ENCODE results near the gene PCED1B.

The PCED1B gene

DNA sequence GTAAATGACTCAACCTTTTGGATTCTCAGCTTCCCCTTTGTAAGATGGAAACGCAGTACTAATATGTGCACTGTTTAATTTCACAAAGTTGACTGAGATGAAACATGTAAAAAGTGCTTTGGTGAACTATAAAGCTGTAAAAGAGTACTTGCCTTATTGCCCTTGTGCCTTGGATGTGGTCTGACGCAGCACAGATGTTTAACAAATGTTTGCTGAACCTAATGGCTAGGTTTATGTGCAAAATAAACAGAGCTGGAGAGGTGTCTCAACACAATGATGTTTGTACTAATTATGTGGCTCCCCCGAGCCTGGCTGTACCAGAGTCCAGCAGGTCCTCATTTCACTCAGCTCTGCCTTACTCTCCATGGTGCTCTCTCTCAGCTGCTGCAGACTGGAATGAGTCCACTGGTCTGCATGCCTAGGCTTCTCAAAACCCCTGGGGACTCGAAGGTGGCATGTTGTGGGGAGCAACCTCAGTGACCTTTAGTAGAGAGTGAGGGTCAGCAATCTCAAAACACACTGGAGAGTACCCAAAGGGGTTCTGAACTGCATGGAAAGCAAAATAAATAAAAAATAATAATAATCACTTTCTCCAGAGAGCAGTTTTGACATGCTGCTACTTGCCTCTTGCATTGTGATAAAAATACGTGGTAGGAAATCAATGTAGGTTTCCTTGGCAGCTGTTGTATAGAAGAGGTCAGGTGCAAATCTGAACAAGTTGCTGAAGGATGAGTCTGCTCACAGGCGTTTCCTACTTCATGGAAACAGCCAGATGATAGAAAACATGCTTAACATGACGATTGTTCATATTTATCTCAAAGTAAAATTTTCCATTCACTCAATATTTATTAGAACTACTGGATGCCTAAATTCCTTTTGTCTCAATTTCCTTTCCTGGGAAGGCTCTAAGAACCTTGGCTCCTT, 8.9 kb downstream of the PCED1B start:
- no peak overlapping the region for H3K4me3 ChIP-seq (ENCODE audit: low read depth, low read length)
- no peak for DNase-seq (ENCODE audit: low read depth)
- TF ChIP-seq, protein P1, sequence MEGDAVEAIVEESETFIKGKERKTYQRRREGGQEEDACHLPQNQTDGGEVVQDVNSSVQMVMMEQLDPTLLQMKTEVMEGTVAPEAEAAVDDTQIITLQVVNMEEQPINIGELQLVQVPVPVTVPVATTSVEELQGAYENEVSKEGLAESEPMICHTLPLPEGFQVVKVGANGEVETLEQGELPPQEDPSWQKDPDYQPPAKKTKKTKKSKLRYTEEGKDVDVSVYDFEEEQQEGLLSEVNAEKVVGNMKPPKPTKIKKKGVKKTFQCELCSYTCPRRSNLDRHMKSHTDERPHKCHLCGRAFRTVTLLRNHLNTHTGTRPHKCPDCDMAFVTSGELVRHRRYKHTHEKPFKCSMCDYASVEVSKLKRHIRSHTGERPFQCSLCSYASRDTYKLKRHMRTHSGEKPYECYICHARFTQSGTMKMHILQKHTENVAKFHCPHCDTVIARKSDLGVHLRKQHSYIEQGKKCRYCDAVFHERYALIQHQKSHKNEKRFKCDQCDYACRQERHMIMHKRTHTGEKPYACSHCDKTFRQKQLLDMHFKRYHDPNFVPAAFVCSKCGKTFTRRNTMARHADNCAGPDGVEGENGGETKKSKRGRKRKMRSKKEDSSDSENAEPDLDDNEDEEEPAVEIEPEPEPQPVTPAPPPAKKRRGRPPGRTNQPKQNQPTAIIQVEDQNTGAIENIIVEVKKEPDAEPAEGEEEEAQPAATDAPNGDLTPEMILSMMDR (IDR thresholded peaks at IDR 0.05; ENCODE audit: control insufficient read depth, extremely low read depth, insufficient read depth), result no peak

DNA sequence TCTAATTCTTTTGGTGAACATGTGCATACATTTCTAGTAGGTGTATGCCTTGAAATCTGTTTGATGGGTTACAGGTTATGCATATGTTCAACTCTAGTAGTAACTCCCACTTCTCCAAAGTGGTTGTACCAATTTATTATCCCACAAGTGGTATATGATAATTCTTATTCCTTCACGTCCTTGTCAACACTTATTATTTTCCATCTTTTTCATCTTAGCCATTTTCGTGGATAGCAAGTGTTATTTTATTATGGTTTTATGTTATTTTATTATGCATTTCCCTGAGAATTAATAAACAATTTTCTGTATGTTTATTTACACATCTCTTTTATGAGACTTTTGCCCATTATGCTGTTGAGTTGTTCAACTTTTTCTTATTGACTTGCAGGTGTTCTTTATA, 11.6 kb downstream of the PCED1B start:
- TF ChIP-seq, protein P1 (IDR thresholded peaks at IDR 0.05; ENCODE audit: control insufficient read depth, extremely low read depth, insufficient read depth), result no peak
- no peak for DNase-seq (ENCODE audit: low read depth)
- no peak overlapping the region for H3K4me3 ChIP-seq (ENCODE audit: low read depth, low read length)

DNA sequence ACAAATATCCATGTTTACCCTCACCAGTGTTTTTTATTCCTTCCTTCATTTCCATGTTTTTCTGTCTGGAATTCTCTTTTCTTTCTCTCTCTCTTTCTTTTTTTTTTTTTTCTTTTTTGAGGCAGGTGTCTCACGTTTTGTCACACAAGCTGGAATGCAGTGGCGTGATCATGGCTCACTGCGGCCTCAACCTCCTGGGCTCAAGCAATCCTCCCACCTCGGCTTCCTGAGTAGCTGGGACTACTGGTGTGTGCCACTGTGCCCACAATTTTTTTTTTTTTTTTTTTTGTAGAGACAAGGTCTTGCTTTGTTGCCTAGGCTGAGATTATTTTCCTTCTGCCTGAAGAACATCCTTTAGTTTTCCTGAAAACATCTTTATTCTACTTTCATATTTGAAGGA, 15.4 kb downstream of the PCED1B start:
- no peak overlapping the region for H3K4me3 ChIP-seq (ENCODE audit: low read depth, low read length)
- no peak for DNase-seq (ENCODE audit: low read depth)
- TF ChIP-seq, protein P1 (IDR thresholded peaks at IDR 0.05; ENCODE audit: control insufficient read depth, extremely low read depth, insufficient read depth), result no peak

DNA sequence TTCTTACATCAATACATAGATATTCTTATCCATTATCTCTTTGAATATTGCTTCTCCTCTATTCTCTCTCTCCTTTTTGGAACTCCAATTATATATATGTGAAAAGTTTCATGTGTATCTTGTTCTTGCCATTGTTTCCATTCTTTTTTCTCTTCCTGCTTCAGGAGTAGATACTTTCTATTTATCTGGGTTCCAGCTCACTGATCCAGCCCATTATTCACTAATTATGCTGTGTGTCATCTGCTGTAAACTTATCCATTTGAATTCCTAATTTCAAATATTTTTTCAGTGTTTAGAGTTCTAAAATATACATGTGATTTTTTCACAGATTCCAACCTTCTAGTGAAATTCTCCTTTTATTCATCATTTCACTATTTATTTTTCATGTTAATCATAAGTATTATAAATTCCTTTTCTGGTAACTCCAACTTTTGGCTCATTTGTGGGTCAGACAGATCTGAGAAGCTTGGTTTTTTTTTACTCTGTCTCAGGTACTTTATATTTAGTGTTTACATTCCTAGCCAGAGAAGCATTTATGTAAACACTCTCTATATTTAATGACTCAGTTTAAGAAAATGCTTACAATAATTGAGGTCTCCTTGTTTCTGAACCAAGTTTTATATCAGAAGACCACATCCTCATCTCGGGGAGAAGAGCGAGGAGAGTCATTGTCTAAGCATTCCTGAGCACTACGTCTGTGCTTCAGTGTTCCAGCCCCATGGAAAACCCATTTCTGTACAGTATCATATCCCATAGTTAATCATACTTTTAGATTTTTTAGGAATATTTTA, 16.2 kb downstream of the PCED1B start:
- no peak for DNase-seq (ENCODE audit: low read depth)
- no peak overlapping the region for H3K4me3 ChIP-seq (ENCODE audit: low read depth, low read length)
- TF ChIP-seq, protein P1 (IDR thresholded peaks at IDR 0.05; ENCODE audit: control insufficient read depth, extremely low read depth, insufficient read depth), result no peak

DNA sequence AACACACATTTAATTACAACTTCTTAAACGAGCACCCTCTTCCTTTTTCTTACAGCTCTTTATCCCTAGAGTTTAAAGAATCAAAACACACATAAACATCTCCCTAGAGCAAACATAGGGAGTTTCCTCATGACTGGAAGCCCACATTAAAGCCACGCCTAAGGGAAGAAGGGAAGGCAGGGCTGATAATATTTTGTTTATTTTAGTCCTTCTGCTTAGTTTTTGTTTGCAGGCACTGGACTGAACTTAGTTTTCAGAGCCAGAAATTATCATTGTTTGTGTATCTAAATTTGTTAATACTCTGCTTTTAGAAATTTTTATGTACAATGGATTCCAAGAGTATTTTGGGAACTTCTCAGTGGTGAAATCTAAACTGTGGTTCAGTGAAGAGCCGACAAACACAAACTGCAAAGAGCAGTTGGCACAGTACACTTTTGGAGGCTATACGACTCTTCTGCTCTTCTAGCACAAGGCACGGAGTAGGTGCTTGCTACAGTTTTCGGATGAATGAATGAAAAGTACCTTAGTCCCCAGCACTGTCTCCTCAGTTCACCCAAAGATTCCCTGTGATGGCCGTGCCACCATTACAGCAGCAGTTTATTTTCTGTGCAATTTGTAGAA, 18.0 kb downstream of the PCED1B start:
- TF ChIP-seq, protein P1 (IDR thresholded peaks at IDR 0.05; ENCODE audit: control insufficient read depth, extremely low read depth, insufficient read depth), result no peak
- peak; percentile 46 for DNase-seq (ENCODE audit: low read depth)
- H3K4me3 ChIP-seq (ENCODE audit: low read depth, low read length), result no peak overlapping the region

DNA sequence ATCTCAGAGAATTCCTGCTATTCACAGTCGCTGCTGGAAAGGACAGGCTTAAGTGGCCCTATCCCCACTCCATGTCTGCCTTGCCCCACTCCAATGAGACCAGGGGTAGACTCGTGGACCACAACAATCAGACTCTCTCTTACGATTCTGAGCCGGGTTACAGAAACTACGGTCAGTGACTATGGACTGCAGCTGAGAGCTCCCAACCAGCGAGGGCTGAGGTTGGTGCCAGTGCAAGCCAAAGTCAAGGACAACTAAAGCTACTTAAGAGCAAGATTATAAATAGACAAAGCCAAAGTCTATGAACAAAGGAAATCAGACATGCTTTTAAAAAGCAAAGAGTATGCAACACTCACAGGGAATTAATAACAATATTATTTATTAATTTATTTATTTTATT, 18.7 kb downstream of the PCED1B start:
- no peak overlapping the region for H3K4me3 ChIP-seq (ENCODE audit: low read depth, low read length)
- TF ChIP-seq, protein P1 (IDR thresholded peaks at IDR 0.05; ENCODE audit: control insufficient read depth, extremely low read depth, insufficient read depth), result no peak
- DNase-seq (ENCODE audit: low read depth), result no peak
